Measurements from ENCODE around the gene LRRC4B. TPM values are rescaled to one million over a fixed set of nuclear protein-coding genes. Genes with fewer than 3 reads are reported as not detected.
A peak's percentile ranks its signal among the peaks of the same experiment; 100 is the strongest.

Gene LRRC4B
- total and polyA plus RNA-seq, 2 of the 8 experiments (the other 6 are each of a cell fraction or from before 2014, with no cell fraction given): 13.4 to 21.2 TPM

GRCh38 chr19:50567052-50567841 is 988 bp downstream of the LRRC4B start:
- no peak overlapping the region for H2AK5ac ChIP-seq (ENCODE audit: low read depth, low read length)
- H3K18ac ChIP-seq (ENCODE audit: extremely low read depth, low read length): 0 out of 2 replicates have a peak overlapping the region, but pooled peaks have one; percentile 60
- no peak overlapping the region for H4K8ac ChIP-seq (ENCODE audit: extremely low read depth, insufficient read depth, low read length)
- TF ChIP-seq GABPA (IDR thresholded peaks at IDR 0.05; ENCODE audit: borderline replicate concordance, insufficient read depth, low read length): no peak
- peak; percentile 27 to 61; a peak in 1 of 4 replicates for TF ChIP-seq SIN3A (conservative IDR thresholded peaks at IDR 0.05 in 1 of 2, IDR thresholded peaks at IDR 0.05 in 1 of 2; ENCODE audit: low read depth in 1 of 2, low read length in 2 of 2)
- H3K9me3 ChIP-seq (ENCODE audit: insufficient read depth in 2 of 2, low read depth in 1 of 2, low read length in 1 of 2): no peaks in the 10 kb centered on the region
- CTCF ChIA-PET (ENCODE audit: partially characterized antibody): interaction anchor here (0.6 to 1.7 kb wide), 2 partner anchors 12 to 59 kb away, joined by 3 to 19 read pairs; no protein-coding TSS in a partner anchor
- H2AFZ ChIP-seq (ENCODE audit: low read length): no peak overlapping the region
- H3K79me2 ChIP-seq (ENCODE audit: control insufficient read depth in 1 of 2, insufficient read depth in 2 of 2, low read length in 2 of 2): no peaks in the 10 kb centered on the region
- H3K79me1 ChIP-seq (ENCODE audit: low read depth, low read length): peaks cover 4% of the 10 kb centered on the region; the same call in 1 of the 2 replicates
- no peak overlapping the region for H3K9ac ChIP-seq (replicated peaks in 1 of 4; ENCODE audit: extremely low read depth in 1 of 4, low read depth in 3 of 4, low read length in 3 of 4)
- H3K27me3 ChIP-seq (replicated peaks in 1 of 4; ENCODE audit: control insufficient read depth in 3 of 4, extremely low read depth in 1 of 4, insufficient read depth in 3 of 4, low read length in 3 of 4): peaks cover 5 to 49% (median 41%) of the 10 kb centered on the region in 4 experiments
- H2BK5ac ChIP-seq (ENCODE audit: low read depth, low read length): no peak overlapping the region
- no peak overlapping the region for H2BK15ac ChIP-seq (ENCODE audit: low read length)
- no peak overlapping the region for H2BK20ac ChIP-seq (ENCODE audit: low read length)
- H2BK120ac ChIP-seq (replicated peaks; ENCODE audit: low read depth, low read length): no peak overlapping the region
- POLR2A ChIA-PET (ENCODE audit: partially characterized antibody): interaction anchor here (0.8 to 1.2 kb wide), 3 partner anchors 11 to 126 kb away, joined by 3 to 5 read pairs (median 4); no protein-coding TSS in a partner anchor
- H3K4me2 ChIP-seq (ENCODE audit: insufficient read depth in 1 of 2, low read depth in 2 of 2, low read length in 2 of 2): peak overlapping the region; percentile 59 to 73
- no peak overlapping the region for H3K56ac ChIP-seq (replicated peaks; ENCODE audit: insufficient read length, low read depth, low read length)
- H3K4me1 ChIP-seq (replicated peaks in 1 of 4; ENCODE audit: control insufficient read depth in 3 of 4, insufficient read depth in 4 of 4, low read length in 3 of 4): peaks cover 0 to 36% (median 20%) of the 10 kb centered on the region in 4 experiments; a peak in 6 of 7 replicates
- peaks cover 6 to 18% of the 10 kb centered on the region in 2 experiments for H4K20me1 ChIP-seq (replicated peaks in 1 of 2; ENCODE audit: control insufficient read depth in 1 of 2, insufficient read depth in 2 of 2, low read length in 2 of 2)
- DNase-seq (ENCODE audit: low read depth in 1 of 2, low spot score in 2 of 2) (peak in 1 of 2 experiments; percentile 70), FAIRE-seq (no peak)
- H4K5ac ChIP-seq (ENCODE audit: insufficient read length, low read depth, low read length): no peak overlapping the region
- H3K23me2 ChIP-seq (ENCODE audit: low read depth, low read length): peaks cover 13% of the 10 kb centered on the region; the same call in 1 of the 2 replicates
- H4K91ac ChIP-seq (replicated peaks; ENCODE audit: insufficient read length, low read length): no peak overlapping the region
- no peak overlapping the region for H2BK12ac ChIP-seq (ENCODE audit: low read depth, low read length)
- H3K14ac ChIP-seq (ENCODE audit: insufficient read length): no peak overlapping the region
- H3K4me3 ChIP-seq (ENCODE audit: extremely low read depth in 1 of 4, insufficient read depth in 2 of 4, low read depth in 3 of 4, low read length in 4 of 4): peak overlapping the region; percentile 20 to 57 (median 34); a peak in 6 of 8 replicates
- H3K23ac ChIP-seq (ENCODE audit: insufficient read length): no peak overlapping the region
- H3K27ac ChIP-seq (ENCODE audit: low read depth, low read length): no peak overlapping the region
- H3K4ac ChIP-seq (replicated peaks; ENCODE audit: insufficient read length, low read depth, low read length): no peak overlapping the region
- no peaks in the 10 kb centered on the region for H3K36me3 ChIP-seq (ENCODE audit: control insufficient read depth in 2 of 4, insufficient read depth in 4 of 4, low read length in 3 of 4)
- 6% methylated on average over 3 of the region's 38 CpGs; no CpG with 5 or more reads in 1 of the 2 experiments for WGBS, 2 experiments (ENCODE audit: extremely low coverage in 1 of 2, insufficient coverage in 1 of 2, insufficient read length in 1 of 2, insufficient replicate concordance in 2 of 2, low coverage in 1 of 2, low lambda C conversion rate in 2 of 2, missing lambda C conversion rate in 1 of 2)
